ENCODE measurements around the gene SHISA7. TPM values are rescaled to one million over a fixed set of nuclear protein-coding genes. Genes with fewer than 3 reads are reported as not detected.

SHISA7 gene
- total and polyA plus RNA-seq, 4 donors = 1.6 TPM; not detected in 3

- TF ChIP-seq REST (IDR thresholded peaks at IDR 0.05) = no peak
- TF ChIP-seq HNF4A (conservative IDR thresholded peaks at IDR 0.05) = no peak
- no peak for TF ChIP-seq SP1 (IDR thresholded peaks at IDR 0.05)
- no peak for TF ChIP-seq CTCF (IDR thresholded peaks at IDR 0.05; ENCODE audit: low read depth, low read length, missing input control)
- TF ChIP-seq NR2F2 (IDR thresholded peaks at IDR 0.05) = no peak
- TF ChIP-seq, protein P1, sequence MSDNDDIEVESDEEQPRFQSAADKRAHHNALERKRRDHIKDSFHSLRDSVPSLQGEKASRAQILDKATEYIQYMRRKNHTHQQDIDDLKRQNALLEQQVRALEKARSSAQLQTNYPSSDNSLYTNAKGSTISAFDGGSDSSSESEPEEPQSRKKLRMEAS (IDR thresholded peaks at IDR 0.05) = no peak
- TF ChIP-seq GABPA (IDR thresholded peaks at IDR 0.05 in 1 of 2, conservative IDR thresholded peaks at IDR 0.05 in 1 of 2) = no peak
- TF ChIP-seq RXRA (IDR thresholded peaks at IDR 0.05) = no peak
- no peak for TF ChIP-seq EGR1 (IDR thresholded peaks at IDR 0.05; ENCODE audit: low read depth in 2 of 2)
- TF ChIP-seq HNF4G (IDR thresholded peaks at IDR 0.05) = no peak
- no peak for TF ChIP-seq YY1 (IDR thresholded peaks at IDR 0.05)
Observed at GRCh38 chr19:55482967-55483705, 40.0 kb upstream of the SHISA7 start (continued).

- Histone ChIP-seq H3K36me3 (ENCODE audit: control insufficient read depth in 4 of 4, insufficient read depth in 3 of 4, low read depth in 1 of 4, low read length in 3 of 4) (peaks cover 0 to 11% (median 5%) of the 10 kb centered on the region in 4 donors), H3K27ac (ENCODE audit: low read depth in 1 of 2, low read length in 2 of 2) (no peak overlapping the region), H3K27me3 (ENCODE audit: control insufficient read depth in 4 of 4, insufficient read depth in 4 of 4, low read length in 3 of 4) (no peaks in the 10 kb centered on the region), H3K9ac (ENCODE audit: low read depth in 1 of 2, low read length in 2 of 2) (no peak overlapping the region), H3K4me1 (ENCODE audit: control insufficient read depth in 4 of 4, insufficient read depth in 4 of 4, low read length in 3 of 4) (peaks cover 9 to 28% (median 15%) of the 10 kb centered on the region in 4 donors), H3K4me3 (ENCODE audit: low read depth in 1 of 3, low read length in 3 of 3) (no peak overlapping the region), H3K9me3 (ENCODE audit: control insufficient read depth in 4 of 4, low read length in 3 of 4) (no peaks in the 10 kb centered on the region)
- 95% methylated on average over 83 of the region's 83 CpGs for WGBS
- TF ChIP-seq FOXA2 (IDR thresholded peaks at IDR 0.05) (no peak), HNF4G (IDR thresholded peaks at IDR 0.05) (no peak), YY1 (IDR thresholded peaks at IDR 0.05) (no peak), ATF3 (IDR thresholded peaks at IDR 0.05) (no peak), RXRA (IDR thresholded peaks at IDR 0.05) (no peak), CTCF (IDR thresholded peaks at IDR 0.05; ENCODE audit: low read depth, low read length, missing input control) (no peak), JUND (IDR thresholded peaks at IDR 0.05) (no peak)
- no peak for DNase-seq (ENCODE audit: low spot score)
Observed at GRCh38 chr19:55482156-55482961, 39.3 kb upstream of the SHISA7 start.
